Raji (cell line): ENCODE measurements around the gene MARK3.

Experiments
- POLR2A ChIP-seq: IDR thresholded peaks from 2 replicates; pipeline ENCODE4 v1.6.1; 2011; ENCODE audit warnings: low read depth, low read length, control low read depth; ENCODE audit not compliant: insufficient read depth

Gene MARK3

DNA sequence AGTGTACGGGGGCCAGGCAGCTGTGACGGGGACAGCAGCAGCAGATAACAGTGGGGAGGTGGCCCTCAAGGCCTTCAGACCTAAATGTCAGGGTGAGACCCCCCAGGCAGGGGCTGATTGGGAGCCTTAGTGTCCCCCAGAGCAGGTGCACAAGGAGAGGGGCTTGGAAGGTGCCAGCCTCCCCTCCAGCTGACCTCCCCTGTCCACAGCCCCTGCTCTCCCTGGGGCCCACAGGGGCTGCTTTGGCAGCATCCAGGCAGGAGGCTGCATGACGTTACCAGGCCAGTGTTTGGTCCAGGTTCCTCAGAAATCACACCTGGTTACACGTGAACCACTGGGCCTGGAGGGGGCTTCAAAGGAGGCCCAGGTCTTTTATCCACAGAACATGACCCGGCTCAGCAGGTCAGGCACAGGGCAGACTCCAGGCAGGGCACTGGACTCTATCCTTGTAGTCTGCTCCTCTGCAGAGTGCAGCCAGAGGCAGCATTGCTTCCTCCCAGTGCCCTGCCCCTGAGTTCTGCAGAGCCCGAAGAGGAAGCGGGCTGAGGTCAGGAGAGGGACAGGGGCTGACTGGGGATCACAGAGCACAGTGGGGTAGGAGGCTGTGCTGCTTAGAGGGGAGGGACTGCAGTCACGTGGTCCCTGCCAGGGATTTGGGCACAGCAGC, 141.2 kb downstream of the MARK3 start:
- TF ChIP-seq POLR2A = no peak

DNA sequence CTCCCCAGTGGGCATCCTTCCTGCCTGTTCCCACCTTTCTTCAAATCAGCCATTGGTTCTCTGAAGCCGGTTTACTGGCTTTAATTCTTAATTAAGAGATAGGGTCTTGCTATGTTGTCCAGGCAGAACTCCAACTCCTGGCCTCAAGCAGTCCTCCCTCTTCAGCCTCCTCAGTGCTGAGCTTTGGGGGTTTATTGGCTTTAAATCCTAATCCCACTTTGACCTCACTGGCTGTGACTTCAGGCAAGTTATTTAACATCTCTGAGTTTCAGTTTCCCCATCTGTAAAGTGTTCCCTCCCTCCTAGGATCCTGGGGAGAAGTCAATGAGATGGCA, 141.7 kb downstream of the MARK3 start:
- TF ChIP-seq POLR2A = no peak

DNA sequence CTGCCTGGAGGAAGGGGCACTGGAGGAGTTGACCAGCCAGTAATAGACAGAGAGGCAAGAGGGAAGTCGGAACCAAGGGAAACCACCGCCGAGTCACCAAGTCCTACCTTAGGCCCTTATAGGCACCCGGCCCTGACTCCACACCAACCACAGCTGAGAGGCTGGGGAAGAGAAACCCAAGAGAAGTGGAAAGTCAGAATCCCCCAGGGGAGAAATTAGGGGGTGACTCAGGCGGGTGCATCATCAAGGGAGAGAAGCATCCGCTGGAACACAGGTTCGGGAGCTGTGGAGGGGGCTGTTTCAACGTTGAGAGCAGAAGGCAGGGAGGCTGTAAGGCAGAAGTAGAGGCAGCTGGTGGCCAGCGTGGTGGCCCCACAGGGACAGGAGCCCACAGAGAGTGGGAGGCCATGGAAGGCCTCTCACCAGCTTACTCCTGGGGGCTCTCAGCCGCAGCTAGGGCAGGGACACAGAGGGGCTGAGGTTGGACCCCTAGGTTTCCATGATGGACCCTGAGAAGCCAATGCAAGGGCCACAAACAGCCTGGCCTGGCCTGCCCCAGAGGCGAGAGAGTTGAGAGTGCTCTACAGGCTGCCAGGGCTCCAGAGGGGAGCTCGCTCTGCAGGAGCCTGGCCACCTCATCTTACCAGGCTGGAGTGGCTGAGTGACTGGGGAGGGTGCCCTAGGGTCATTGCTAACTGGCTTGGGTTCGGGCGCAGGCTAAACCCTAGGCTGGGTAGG, 142.4 kb downstream of the MARK3 start:
- TF ChIP-seq POLR2A = no peak

DNA sequence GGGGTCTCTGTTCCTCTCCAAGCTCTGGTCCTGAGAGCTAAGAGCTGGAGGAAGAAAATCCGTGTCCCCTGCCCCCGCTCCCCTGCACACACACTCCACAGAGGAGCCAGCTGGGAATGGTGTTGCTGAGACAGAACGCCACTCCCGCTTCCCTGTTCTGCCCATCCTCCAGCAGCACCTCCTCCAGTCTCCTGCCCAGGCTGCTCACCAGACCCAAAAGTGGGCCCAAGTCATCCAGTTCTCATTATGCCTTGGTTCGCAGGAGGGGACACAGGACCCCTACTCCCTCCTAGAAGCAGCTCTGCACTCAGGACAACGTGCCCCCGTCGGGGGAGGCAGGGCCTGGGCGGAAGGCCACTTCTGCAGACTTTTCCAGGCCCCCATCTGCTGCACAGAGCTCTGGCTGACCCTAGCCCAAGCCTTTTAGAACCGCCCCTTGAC, 143.0 kb downstream of the MARK3 start:
- TF ChIP-seq POLR2A = no peak

DNA sequence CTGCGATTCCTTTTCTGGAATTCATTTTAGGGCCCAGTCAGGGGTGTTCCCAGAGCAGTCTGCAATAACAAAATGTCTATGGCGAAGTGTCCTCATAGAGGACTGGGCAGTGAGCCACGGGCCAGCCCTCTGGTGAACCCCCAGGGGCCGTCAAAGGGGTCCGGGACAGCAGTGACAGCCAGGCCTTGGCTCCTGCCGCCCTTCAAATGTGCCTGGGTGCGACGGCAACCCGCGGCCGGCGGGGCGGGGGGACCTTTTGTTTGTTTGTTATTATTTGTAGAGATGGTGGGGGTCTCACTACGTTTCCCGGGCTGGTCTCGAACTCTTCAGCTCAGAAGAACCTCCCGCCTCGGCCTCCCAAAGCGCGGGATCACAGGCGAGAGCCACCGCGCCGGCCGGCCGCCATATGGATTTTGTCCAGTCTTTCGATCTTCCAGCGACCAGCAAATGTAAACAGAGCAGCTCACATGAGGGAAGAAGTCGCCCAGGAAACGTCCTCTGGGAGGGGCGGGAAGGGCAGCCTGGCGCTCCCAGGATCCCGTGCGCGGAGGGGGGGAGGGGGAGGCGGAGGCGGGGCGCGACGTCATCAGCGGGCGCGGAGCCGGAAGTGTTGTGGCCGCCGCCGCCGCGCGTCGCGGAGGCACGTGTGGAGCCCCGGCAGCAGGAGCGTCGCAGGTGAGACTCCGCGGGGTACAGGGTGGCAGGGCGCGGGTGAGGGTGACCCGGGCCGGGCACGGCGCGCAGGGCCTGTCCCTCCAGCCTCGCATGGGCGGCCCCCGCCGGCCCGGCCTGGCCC, 143.6 kb downstream of the MARK3 start, which contains the start of gene TRMT61A:
Gene TRMT61A, plus strand, starts transcription at position 610 of the 796 bp plus-strand sequence. CDS start 783 bp downstream, outside the sequence.
- TF ChIP-seq POLR2A = peak; percentile 75

DNA sequence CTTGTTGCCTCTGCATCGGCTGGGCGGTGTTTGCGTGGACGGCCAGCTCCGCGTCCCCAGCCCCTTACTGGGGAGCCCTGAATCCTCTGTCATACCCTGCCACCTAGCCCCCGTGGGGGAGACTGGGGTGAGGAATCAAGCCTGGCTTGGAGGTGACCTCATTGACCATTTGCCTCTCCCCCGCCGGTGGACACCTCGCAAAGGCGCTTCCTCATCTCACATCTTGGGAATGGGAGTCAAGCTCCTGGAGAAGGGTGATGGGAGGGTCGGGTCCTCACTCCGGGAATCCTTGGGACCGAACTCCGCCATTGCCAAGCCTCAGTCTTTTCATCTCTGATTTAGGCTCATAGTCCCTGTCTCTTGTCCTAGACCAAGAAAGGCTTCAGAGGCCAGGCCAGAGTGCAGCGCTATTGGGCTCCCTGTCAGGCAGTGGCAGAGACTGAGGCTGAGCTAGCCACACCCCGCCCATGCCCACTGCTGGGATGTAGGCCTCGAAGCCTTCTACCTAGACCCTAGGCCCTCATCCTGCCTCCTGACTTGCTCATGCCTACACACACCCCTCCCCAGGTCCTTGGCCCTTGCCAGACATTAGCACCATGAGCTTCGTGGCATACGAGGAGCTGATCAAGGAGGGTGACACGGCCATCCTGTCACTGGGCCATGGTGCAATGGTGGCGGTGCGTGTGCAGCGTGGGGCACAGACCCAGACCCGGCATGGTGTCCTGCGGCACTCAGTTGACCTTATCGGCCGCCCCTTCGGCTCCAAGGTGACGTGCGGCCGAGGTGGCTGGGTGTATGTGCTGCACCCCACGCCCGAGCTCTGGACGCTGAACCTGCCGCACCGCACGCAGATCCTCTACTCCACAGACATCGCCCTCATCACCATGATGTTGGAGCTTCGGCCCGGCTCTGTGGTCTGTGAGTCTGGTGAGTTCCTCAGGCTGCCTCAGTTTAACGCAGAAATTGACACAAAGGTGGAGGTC, 144.5 kb downstream of the MARK3 start:
- no peak for TF ChIP-seq POLR2A

DNA sequence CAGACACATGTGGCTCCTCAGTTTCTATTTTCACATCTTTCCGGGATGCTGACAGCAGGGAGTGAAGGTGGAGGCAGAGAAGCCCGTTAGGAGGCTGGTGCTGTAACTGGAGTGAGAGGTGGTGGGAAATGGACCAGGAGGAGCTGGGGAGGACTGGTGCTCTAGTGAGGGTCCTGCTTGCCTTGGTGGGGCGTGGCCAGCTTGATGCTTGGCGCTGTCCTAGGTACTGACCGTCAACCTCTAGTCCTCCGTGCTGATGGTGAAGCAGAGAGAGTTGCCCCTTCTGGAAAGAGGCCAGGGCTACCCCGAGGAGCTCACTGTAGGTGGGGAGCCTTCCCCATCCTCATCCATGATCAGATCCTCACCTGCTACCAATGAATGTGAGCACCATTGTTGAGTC, 145.2 kb downstream of the MARK3 start:
- TF ChIP-seq POLR2A = no peak

DNA sequence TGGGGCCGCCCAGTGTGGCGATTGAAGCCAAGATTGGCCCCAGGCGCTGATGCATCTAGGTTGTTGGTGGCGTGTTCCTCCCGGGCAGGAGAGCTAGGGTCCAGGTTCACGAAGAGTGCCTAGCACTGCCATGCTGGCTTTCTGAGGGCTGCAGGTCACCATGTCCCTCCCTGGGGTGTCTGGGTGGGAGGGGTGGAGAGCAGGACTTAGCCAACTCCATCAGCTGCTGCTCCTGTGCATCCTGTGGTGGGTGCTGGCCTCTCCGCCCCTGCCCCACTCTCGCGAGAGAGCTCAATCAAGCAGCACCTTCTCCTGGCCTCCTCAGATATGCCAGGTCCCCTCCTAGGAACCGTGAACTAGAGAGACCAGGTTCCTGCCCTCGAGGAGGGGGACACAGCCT, 145.6 kb downstream of the MARK3 start:
- TF ChIP-seq POLR2A = no peak

DNA sequence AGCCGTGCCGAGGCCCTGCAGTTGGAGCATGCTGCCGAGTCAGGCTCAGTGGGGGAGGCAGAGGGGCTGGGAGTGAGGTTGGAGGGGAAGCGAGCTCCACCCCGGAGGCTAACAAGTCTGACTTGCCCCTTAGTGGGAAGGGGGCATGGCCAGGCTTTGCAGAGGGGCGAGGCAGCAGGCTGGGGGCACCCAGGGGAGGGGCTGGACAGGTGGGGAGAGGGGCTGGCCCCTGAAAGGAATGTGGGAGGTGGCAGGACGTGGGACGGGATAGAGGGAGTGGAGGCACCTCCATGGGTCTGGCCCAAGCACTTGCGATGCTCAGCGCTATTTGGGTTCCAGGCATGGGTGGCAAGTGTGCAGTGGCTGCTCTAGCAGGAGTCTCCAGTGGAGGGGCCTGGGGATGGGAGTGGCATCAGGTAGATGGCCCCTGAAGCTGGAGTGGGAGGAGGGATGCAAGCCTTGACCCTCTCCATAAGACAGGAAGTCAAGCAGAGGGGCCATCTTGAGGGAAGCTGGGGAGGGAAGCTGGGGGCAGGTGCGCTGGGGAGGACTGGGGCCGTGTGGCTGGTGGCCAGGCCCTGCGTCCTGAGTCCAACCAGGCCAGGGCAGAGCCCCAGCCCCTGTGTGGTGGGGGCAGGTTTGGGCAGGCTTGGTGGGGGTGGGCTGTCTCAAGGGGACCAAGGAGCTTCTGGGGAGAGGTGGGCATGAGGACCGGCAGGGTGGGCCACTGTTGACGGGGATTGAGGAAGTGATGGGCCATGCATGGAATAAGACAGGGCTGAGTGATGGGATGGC, 146.4 kb downstream of the MARK3 start:
- no peak for TF ChIP-seq POLR2A

DNA sequence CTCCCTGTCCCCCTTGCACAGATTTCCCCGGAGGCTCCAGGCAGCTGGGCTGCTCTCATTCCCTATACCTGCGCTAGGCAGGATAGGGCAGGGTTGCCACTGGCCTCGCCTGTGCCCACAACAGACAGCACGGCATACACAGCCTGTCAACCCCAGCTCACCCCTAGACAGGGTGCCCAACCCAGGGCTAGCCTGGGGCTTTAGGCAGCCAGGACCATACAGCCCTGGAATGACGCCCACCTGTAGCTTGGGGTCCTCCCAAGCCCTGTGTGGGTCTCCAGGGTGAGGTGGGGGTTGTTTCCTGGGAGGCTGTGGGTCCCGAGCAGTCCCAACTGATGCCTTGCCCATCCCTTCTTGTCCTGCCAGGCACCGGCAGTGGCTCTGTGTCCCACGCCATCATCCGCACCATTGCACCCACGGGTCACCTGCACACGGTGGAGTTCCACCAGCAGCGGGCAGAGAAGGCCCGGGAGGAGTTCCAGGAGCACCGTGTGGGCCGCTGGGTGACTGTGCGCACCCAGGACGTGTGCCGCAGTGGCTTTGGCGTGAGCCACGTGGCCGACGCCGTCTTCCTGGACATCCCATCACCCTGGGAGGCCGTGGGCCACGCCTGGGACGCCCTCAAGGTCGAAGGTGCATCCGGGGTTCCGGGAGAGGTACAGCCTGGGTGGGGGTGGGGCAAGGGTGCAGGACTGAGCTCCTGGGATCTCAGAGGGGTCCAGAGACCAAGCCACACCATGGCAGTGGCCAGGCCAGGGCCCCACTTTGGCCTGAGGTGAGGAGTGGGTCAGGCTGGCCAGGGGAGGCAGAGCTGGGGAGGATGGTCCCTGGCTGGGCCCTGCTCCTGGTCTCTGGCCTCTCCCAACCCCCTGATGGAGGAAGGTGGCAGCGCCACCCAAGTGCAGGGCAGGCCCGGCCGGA, 147.3 kb downstream of the MARK3 start:
- TF ChIP-seq POLR2A = no peak

DNA sequence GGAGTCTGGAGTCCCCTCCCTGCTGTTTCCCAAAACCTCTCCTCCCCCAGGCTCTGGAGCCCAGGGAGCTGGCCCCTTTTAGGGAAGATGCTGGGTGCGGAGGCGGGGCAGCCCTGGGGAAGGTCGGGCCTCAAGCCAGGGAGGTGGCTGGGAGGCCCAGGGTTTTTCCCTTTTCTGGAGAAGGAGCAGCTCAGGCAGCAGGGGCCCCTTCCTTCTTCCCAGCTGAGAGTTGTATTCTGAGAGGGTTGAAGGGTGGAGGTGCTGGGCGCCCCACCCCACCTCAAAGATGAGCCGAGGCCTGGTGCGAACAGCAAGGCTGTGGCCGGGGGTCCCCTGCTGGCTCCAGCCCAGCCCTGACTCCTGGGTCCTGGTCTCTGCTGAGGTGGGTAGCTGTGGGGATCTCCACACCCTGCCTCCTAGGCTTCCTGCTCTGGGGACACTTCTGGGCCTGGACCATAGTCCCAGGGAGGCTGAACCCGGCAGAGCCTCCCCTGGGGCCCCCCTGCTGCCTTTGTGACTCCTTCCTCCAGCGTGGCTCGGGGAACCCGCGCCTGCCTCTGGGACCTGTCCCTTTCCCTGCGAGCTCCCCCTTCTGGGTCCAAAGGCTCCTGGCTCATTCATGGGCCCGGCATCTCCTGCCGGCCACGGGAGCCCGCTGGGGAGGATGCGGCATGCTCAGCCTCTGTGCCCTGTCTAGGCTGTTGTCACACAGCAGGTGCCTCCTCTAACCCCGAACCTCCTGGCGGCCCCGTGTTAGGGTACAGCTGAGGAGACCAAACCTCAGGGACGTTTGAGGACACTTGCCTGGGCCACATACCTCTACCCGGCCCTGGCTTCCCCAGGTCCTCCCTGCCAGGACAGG, 148.2 kb downstream of the MARK3 start:
- TF ChIP-seq POLR2A = no peak

DNA sequence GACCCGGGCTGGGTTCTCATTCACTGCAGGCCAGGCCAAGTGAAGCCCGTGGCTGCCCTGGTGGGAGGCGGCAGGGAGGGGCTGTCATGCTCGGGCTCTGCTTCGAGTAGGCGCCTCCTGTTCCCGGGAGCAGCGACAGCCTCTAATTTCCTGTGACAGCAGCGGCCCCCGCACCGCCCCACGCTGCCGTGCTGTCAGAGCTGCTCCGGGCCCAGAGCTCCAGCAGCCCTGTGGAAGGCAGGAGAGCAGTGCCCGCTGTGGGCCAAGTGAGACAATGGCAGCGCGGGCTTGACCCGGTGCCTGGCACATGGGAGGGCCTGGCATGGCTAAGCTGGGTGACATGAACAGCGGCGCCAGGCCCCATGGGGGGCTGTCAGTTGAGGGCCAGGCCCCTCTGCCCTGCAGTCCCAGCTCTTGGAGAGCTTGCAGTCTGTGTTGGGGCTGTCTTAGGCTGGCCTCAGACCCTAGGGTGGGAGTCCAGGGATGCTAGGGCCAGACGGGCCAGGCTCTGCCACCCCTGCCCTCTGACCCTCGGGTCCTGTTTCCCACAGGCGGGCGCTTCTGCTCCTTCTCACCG, 148.9 kb downstream of the MARK3 start:
- TF ChIP-seq POLR2A = no peak
